Measurements from ENCODE around the gene GBA3. TPM values are rescaled to one million over a fixed set of nuclear protein-coding genes. Genes with fewer than 3 reads are reported as not detected.

The GBA3 gene
- total RNA-seq, 3 donors from 2014 or later, result 4.0 to 9.0 (median 8.1) TPM

GRCh38 chr4:22672519-22672918 is 20.2 kb upstream of the GBA3 start:
- peak; percentile 38 for ATAC-seq
- no peak for DNase-seq
- no peak for TF ChIP-seq CTCF (IDR thresholded peaks at IDR 0.05)
- H3K4me3 ChIP-seq, result no peak overlapping the region
- H3K9me3 ChIP-seq, result no peaks in the 10 kb centered on the region
- H3K36me3 ChIP-seq (ENCODE audit: low read depth), result no peaks in the 10 kb centered on the region
- H3K4me1 ChIP-seq (ENCODE audit: low read depth), result no peaks in the 10 kb centered on the region
- intact Hi-C loops (cut with DNase I, micrococcal nuclease), result no loop called here

- ATAC-seq (no peak), DNase-seq (no peak)
- no peaks in the 10 kb centered on the region for H3K4me1 ChIP-seq (ENCODE audit: low read depth)
- TF ChIP-seq CTCF (IDR thresholded peaks at IDR 0.05), result no peak
- H3K9me3 ChIP-seq, result no peaks in the 10 kb centered on the region
- H3K36me3 ChIP-seq (ENCODE audit: low read depth), result no peaks in the 10 kb centered on the region
- H3K4me3 ChIP-seq, result no peak overlapping the region
- intact Hi-C loops (cut with DNase I, micrococcal nuclease), result no loop called here
These were observed 19.8 kb upstream of the GBA3 start for GRCh38 chr4:22672944-22673343.

GRCh38 chr4:22674700-22675099 is 18.0 kb upstream of the GBA3 start:
- intact Hi-C loops (cut with DNase I, micrococcal nuclease), result no loop called here
- no peak for TF ChIP-seq CTCF (IDR thresholded peaks at IDR 0.05)
- H3K9me3 ChIP-seq, result no peaks in the 10 kb centered on the region
- no peaks in the 10 kb centered on the region for H3K36me3 ChIP-seq (ENCODE audit: low read depth)
- H3K4me3 ChIP-seq, result no peak overlapping the region
- ATAC-seq (no peak), DNase-seq (no peak)
- H3K4me1 ChIP-seq (ENCODE audit: low read depth), result no peaks in the 10 kb centered on the region

- intact Hi-C loops (cut with DNase I, micrococcal nuclease), result no loop called here
- ATAC-seq, result no peak
- Histone ChIP-seq H3K36me3 (ENCODE audit: low read depth) (no peaks in the 10 kb centered on the region), H3K9me3 (no peaks in the 10 kb centered on the region), H3K4me3 (no peak overlapping the region), H3K4me1 (ENCODE audit: low read depth) (peaks cover 7% of the 10 kb centered on the region)
- no peak for DNase-seq
- no peak for TF ChIP-seq CTCF (IDR thresholded peaks at IDR 0.05)
These were observed 16.7 kb upstream of the GBA3 start for GRCh38 chr4:22676063-22676462.

- peaks cover 7% of the 10 kb centered on the region for H3K4me1 ChIP-seq (ENCODE audit: low read depth)
- H3K9me3 ChIP-seq, result no peaks in the 10 kb centered on the region
- no peaks in the 10 kb centered on the region for H3K36me3 ChIP-seq (ENCODE audit: low read depth)
- no peak overlapping the region for H3K4me3 ChIP-seq
- ATAC-seq (no peak), DNase-seq (no peak)
- no peak for TF ChIP-seq CTCF (IDR thresholded peaks at IDR 0.05)
- intact Hi-C loops (cut with DNase I, micrococcal nuclease), result no loop called here
These were observed 15.0 kb upstream of the GBA3 start for GRCh38 chr4:22677780-22678179.
